BE2C (cell line): ENCODE results near the gene SLC44A3.

Experiments
- DNase-seq: peaks from one replicate; pipeline ENCODE4 v3.0.0-alpha.2; 2020
- H3K27me3 ChIP-seq: fragments of 250-450 bp; sonication (Bioruptor Pico); 2 replicates; pipeline ENCODE4 v1.5.1; 2020; ENCODE audit warnings: mild to moderate bottlenecking
- H3K36me3 ChIP-seq: fragments of 250-450 bp; sonication (Bioruptor Pico); 2 replicates; pipeline ENCODE4 v1.5.1; 2020; ENCODE audit warnings: mild to moderate bottlenecking
- H3K4me1 ChIP-seq: fragments of 250-450 bp; sonication (Bioruptor Pico); 2 replicates; pipeline ENCODE4 v1.5.1; 2020
- H3K4me3 ChIP-seq: 2 replicates; pipeline ENCODE4 v1.5.1; 2011; ENCODE audit warnings: low read depth, low read length
- H3K9me3 ChIP-seq: fragments of 250-450 bp; sonication (Bioruptor Pico); 2 replicates; pipeline ENCODE4 v1.5.1; 2020
- CTCF ChIP-seq: IDR thresholded peaks from 2 replicates; pipeline ENCODE4 v1.5.1; 2012; ENCODE audit warnings: mild to moderate bottlenecking, low read depth, low read length

The SLC44A3 gene

GRCh38 chr1:94858276-94858675 lies 38.1 kb downstream of the SLC44A3 start:
- no peak for TF ChIP-seq CTCF
- no peaks in the 10 kb centered on the region for H3K9me3 ChIP-seq
- no peaks in the 10 kb centered on the region for H3K27me3 ChIP-seq
- no peak overlapping the region for H3K4me3 ChIP-seq
- H3K36me3 ChIP-seq, result no peaks in the 10 kb centered on the region
- no peak for DNase-seq
- H3K4me1 ChIP-seq, result peaks cover 15% of the 10 kb centered on the region

- Histone ChIP-seq H3K27me3 (no peaks in the 10 kb centered on the region), H3K4me3 (no peak overlapping the region), H3K36me3 (no peaks in the 10 kb centered on the region), H3K4me1 (peaks cover 15% of the 10 kb centered on the region), H3K9me3 (no peaks in the 10 kb centered on the region)
- no peak for TF ChIP-seq CTCF
- DNase-seq, result peak; percentile 34
Measured at GRCh38 chr1:94859174-94859573, 39.0 kb downstream of the SLC44A3 start.

- H3K4me3 ChIP-seq, result no peak overlapping the region
Measured at GRCh38 chr1:94862718-94863117, 42.6 kb downstream of the SLC44A3 start.

GRCh38 chr1:94863297-94863911 lies 43.2 kb downstream of the SLC44A3 start:
- TF ChIP-seq CTCF, result no peak
- Histone ChIP-seq H3K4me1 (peaks cover 14% of the 10 kb centered on the region), H3K4me3 (no peak overlapping the region), H3K9me3 (no peaks in the 10 kb centered on the region), H3K36me3 (no peaks in the 10 kb centered on the region), H3K27me3 (no peaks in the 10 kb centered on the region)
- DNase-seq, result no peak

More at GRCh38 chr1:94862718-94863117, 42.6 kb downstream of the SLC44A3 start:
- Histone ChIP-seq H3K4me1 (peaks cover 15% of the 10 kb centered on the region), H3K27me3 (no peaks in the 10 kb centered on the region), H3K36me3 (no peaks in the 10 kb centered on the region), H3K9me3 (no peaks in the 10 kb centered on the region)
- no peak for DNase-seq
- TF ChIP-seq CTCF, result no peak

- Histone ChIP-seq H3K27me3 (no peaks in the 10 kb centered on the region), H3K36me3 (no peaks in the 10 kb centered on the region), H3K4me3 (no peak overlapping the region), H3K9me3 (no peaks in the 10 kb centered on the region), H3K4me1 (peaks cover 10% of the 10 kb centered on the region)
- no peak for TF ChIP-seq CTCF
- DNase-seq, result no peak
Measured at GRCh38 chr1:94863919-94864318, 43.8 kb downstream of the SLC44A3 start.

- no peaks in the 10 kb centered on the region for H3K27me3 ChIP-seq
- TF ChIP-seq CTCF, result no peak
- H3K4me3 ChIP-seq, result no peak overlapping the region
- H3K36me3 ChIP-seq, result no peaks in the 10 kb centered on the region
- DNase-seq, result no peak
- H3K4me1 ChIP-seq, result peaks cover 4% of the 10 kb centered on the region
- no peaks in the 10 kb centered on the region for H3K9me3 ChIP-seq
Measured at GRCh38 chr1:94864821-94865220, 44.7 kb downstream of the SLC44A3 start.
